HG03520 (cell line): ENCODE results near the gene EIF5A.

Experiments
- ATAC-seq: cut with Tn5 transposase; IDR thresholded peaks from one replicate; pipeline ENCODE4 v1.9.1; 2021; ENCODE audit warnings: mild to moderate bottlenecking, moderate library complexity; ENCODE audit not compliant: unreplicated experiment

EIF5A gene

DNA sequence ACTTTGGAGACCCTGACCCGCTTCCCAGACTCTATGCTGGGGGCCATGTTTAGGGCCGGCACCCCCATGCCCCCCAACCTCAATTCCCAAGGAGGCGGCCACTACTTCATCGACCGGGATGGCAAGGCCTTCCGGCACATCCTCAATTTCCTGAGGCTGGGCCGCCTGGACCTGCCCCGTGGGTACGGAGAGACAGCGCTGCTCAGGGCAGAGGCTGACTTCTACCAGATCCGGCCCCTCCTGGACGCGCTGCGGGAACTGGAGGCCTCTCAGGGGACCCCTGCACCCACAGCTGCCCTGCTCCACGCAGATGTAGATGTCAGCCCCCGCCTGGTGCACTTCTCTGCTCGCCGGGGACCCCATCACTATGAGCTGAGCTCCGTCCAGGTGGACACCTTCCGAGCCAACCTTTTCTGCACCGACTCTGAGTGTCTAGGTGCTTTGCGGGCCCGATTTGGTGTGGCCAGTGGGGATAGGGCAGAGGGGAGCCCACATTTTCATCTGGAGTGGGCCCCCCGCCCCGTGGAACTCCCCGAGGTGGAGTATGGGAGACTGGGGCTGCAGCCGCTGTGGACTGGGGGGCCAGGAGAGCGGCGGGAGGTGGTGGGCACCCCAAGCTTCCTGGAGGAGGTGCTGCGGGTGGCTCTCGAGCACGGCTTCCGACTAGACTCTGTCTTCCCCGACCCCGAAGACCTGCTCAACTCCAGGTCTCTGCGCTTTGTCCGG lies 45.6 kb downstream of the EIF5A start:
- ATAC-seq, result no peak

DNA sequence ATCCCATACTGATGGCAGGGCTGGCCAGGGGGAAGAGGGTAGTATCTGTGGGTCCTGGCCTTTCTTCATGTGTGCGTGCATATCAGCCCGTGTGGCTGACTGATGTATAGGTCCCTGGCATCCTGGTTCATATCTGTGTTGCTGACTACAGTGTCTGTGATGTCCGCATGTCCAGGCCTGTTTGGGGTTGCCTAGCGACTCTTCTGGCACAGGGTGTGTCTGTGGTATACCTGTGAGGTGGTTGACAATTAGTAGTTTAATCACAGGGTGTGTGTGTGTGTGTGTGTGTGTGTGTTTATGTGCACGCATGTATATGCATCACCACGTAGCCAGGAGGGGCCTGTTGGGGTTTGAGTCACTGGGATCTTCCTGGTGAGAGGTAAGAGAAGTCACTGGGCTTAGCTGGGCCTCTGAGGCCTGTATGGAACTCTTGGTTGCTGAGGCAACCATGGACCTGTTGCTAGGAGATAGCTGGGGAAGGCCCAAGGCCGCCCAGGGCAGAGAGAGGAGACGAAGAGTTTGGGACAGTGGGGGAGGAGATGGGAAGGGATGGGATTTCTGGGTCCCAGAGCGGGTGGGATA lies 46.9 kb downstream of the EIF5A start:
- no peak for ATAC-seq

DNA sequence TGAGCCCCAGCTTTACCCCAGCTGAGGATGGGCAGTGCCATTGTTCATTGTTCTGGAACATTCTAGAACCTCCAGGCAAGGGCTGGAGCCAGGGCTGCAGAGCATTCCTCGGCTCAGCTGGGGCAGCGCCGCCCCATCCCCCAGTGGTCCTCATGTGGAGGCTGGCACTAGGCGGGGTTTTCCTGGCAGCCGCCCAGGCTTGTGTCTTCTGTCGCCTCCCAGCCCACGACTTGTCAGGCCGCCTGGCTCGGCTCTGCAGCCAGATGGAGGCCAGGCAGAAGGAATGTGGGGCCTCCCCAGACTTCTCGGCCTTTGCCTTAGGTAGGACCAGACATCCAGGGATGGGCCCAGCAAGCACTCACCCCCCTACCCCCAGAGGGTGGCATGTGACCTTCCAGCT lies 47.6 kb downstream of the EIF5A start, which contains the start of gene TMEM95:
TMEM95 (plus strand) TSS at position 104 of the 400 bp plus-strand sequence; CDS start at position 153, 49 bp downstream.
- no peak for ATAC-seq

DNA sequence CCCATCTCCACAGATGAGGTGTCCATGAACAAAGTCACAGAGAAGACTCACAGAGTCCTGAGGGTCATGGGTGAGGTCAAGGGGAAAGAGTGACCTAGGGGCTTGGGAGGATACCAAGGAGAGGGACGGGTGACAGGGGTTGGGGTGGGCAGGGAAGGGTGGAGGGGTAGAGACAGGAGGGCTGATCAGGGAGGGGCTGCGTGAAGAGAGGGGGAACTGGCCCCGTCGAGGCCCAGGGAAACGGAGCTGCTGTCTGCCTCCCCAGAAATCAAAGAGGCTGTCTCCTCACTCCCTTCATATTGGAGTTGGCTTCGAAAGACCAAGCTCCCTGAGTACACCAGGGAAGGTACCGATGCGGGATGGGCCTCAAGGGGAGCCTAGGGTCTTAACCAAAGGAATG lies 48.1 kb downstream of the EIF5A start:
- ATAC-seq, result no peak

DNA sequence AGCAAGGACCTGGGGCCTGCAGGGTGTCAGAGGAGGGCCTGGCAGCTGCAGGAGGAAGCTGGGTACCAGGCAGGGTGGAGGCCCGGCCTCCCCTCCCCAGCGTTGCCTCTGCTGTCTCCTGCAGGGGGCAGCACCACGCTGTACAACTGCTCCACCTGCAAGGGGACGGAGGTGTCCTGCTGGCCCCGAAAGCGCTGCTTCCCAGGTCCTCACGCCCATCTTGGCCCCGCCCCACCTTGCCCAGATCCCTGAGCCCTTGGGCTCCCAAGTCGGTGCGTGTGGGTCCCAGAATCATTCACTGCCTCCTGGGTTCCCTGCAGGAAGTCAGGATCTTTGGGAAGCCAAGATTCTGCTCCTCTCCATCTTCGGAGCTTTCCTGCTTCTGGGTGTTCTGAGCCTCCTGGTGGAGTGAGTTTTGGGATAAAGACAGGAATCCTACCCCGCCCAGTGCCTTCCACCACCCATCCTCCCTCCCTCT lies 48.7 kb downstream of the EIF5A start:
- no peak for ATAC-seq

DNA sequence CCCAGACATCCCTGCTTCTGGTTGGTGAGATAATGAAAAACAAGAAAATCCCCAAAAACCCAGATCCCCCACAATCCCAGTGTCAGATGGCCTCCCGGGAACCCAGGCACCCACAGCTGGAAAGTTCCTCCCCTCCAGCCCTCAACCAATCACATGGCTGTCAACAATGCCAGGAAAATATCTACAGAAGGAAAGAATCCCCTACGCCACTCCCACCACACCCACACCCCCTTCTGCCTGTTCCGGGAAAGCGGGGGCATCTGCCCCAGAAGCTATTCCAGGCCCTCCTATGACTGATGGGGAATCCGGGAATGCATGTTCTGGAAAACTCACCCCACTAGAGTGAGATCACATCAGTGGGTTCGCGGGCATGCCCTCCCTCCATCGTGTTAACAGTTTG lies 49.3 kb downstream of the EIF5A start:
- no peak for ATAC-seq

DNA sequence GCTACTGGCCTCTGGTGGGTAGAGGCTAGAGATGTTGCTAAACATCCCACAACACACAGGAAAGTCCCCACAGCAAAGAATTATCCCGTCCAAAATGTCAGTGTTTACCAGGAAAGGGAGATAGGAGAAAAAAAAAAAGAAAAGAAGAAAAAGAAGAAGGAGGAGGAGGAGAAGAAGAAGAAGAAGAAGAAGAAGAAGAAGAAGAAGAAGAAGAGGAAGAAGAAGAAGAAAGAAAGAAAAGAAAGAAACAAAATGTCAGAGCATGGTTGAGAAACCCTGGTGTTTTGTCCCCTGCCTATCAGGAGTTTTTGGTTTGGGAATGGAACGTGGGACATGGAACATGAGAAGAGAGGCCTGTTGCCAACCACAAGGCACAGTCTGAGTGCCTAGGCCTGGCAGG lies 50.0 kb downstream of the EIF5A start:
- ATAC-seq, result no peak

DNA sequence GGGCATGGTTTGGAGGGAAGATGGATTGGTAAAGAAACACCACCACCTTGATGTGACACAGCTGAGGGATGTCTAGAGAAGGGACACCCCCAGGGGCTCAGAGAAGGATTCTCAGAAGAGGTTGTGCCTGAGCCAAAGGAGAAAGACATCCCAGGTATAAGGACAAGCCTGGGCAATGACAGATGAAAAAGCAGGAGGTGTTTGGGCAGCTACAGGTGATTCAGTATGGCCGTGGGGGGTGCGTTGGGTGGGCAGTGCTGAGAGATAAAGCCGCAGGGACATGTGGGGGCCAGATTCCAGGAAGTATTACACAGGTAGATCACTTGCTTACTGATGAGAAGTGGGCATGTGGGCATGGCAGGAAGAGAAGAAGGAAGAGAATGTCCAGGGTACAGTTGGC lies 54.5 kb downstream of the EIF5A start:
- no peak for ATAC-seq
